D721Med (cell line): ENCODE results near the gene ASZ1.

Experiments
- DNase-seq: peaks from one replicate; pipeline ENCODE4 v3.0.0; 2011; ENCODE audit warnings: low spot score; ENCODE audit not compliant: insufficient read length
- FAIRE-seq: peaks from 2 replicates; lab custom pipeline; 2011; peaks lifted over from hg19 to GRCh38; lab: Jason Lieb, UNC
- CTCF ChIP-seq: IDR thresholded peaks from 2 replicates; pipeline ENCODE4 v1.5.1; 2012; ENCODE audit warnings: mild to moderate bottlenecking, control low read depth; ENCODE audit not compliant: insufficient read depth; ENCODE audit errors: missing control alignments

ASZ1 gene

GRCh38 chr7:117375380-117375779, 51.9 kb downstream of the ASZ1 start:
- DNase-seq (no peak), FAIRE-seq (no peak)
- no peak for TF ChIP-seq CTCF

GRCh38 chr7:117372073-117372472, 55.2 kb downstream of the ASZ1 start:
- FAIRE-seq (no peak), DNase-seq (no peak)
- no peak for TF ChIP-seq CTCF

GRCh38 chr7:117364339-117365080, 62.8 kb downstream of the ASZ1 start:
- no peak for TF ChIP-seq CTCF
- FAIRE-seq (no peak), DNase-seq (no peak)

- TF ChIP-seq CTCF, result no peak
- no peak for DNase-seq
- no peak for FAIRE-seq
Measured at GRCh38 chr7:117362294-117362888, 64.9 kb downstream of the ASZ1 start.

GRCh38 chr7:117350027-117350426, 77.3 kb downstream of the ASZ1 start:
- TF ChIP-seq CTCF, result no peak
- FAIRE-seq, result no peak
- no peak for DNase-seq

GRCh38 chr7:117349570-117349969, 77.7 kb downstream of the ASZ1 start:
- FAIRE-seq (no peak), DNase-seq (no peak)
- TF ChIP-seq CTCF, result no peak
